HepG2 (cell line): ENCODE results near the gene ZNF627. TPM values are rescaled to one million over a fixed set of nuclear protein-coding genes. Genes with fewer than 3 reads are reported as not detected.
A peak's percentile ranks its signal among the peaks of the same experiment; 100 is the strongest.

Source experiments
- ATRX ChIP-seq: sonication (generic); formaldehyde crosslinking; IDR thresholded peaks from 2 replicates; pipeline ENCODE4 v1.4.0; 2020; ENCODE audit warnings: missing genetic modification reagents, borderline replicate concordance
- FOXO1 ChIP-seq: sonication (generic); formaldehyde crosslinking; IDR thresholded peaks from 2 replicates; pipeline ENCODE4 v1.4.0; 2020; ENCODE audit warnings: missing genetic modification reagents
- FUBP1 ChIP-seq: sonication (generic); formaldehyde crosslinking; IDR thresholded peaks from 2 replicates; pipeline ENCODE4 v1.5.1; 2020; ENCODE audit warnings: missing genetic modification reagents, mild to moderate bottlenecking, borderline replicate concordance
- KAT7 ChIP-seq: IDR thresholded peaks from 2 replicates; pipeline ENCODE4 v1.6.1; 2018; ENCODE audit warnings: borderline replicate concordance, missing compliant biosample characterization
- KMT2B ChIP-seq: IDR thresholded peaks from 2 replicates; pipeline ENCODE4 v1.6.1; 2016; ENCODE audit warnings: missing genetic modification reagents, missing compliant biosample characterization
- PAXIP1 ChIP-seq: sonication (generic); formaldehyde crosslinking; conservative IDR thresholded peaks from 2 replicates; pipeline ENCODE4 v1.4.0; 2020; ENCODE audit warnings: mild to moderate bottlenecking, missing genetic modification reagents, moderate library complexity
- POLR2AphosphoS2 ChIP-seq: IDR thresholded peaks from 2 replicates; pipeline ENCODE4 v1.6.1; 2011; ENCODE audit warnings: low read depth, low read length, improper control_type of control experiment
- RFXAP ChIP-seq: sonication (generic); formaldehyde crosslinking; IDR thresholded peaks from 2 replicates; pipeline ENCODE4 v1.4.0; 2020; ENCODE audit warnings: missing genetic modification reagents, borderline replicate concordance
- SPEN ChIP-seq: sonication (generic); formaldehyde crosslinking; IDR thresholded peaks from 2 replicates; pipeline ENCODE4 v1.5.1; 2020; ENCODE audit warnings: low read depth, mild to moderate bottlenecking, missing genetic modification reagents
- ZNF160 ChIP-seq: sonication (generic); formaldehyde crosslinking; IDR thresholded peaks from 2 replicates; pipeline ENCODE4 v1.8.0; 2022; ENCODE audit warnings: mild to moderate bottlenecking, inconsistent platforms, missing genetic modification reagents
- ZNF737 ChIP-seq: sonication (generic); formaldehyde crosslinking; IDR thresholded peaks from 2 replicates; pipeline ENCODE4 v1.5.0; 2020; ENCODE audit warnings: missing genetic modification reagents, mild to moderate bottlenecking, borderline replicate concordance
- ZNF83 ChIP-seq: sonication (generic); formaldehyde crosslinking; IDR thresholded peaks from 2 replicates; pipeline ENCODE4 v1.4.0; 2020; ENCODE audit warnings: missing genetic modification reagents, mild to moderate bottlenecking, borderline replicate concordance
- polyA plus RNA-seq, 8 experiments: library from polyadenylated mRNA; depleted of rRNA in 3 of 8; stranded (reverse) in 7 of 8; unstranded in 1 of 8; fragments of >200 nt; fragmentation: Illumina TruSeq in 4 of 8; extraction: Trizol in 4 of 8; gene quantifications; 2 replicates each; pipeline versions ENCODE4 v1.2.1 to v1.2.3, GENCODE V29; 2011 to 2016; ENCODE audit warnings: low read depth in 4 of 8, missing spikeins in 1 of 8, mixed read lengths in 1 of 8; ENCODE audit not compliant: insufficient read depth in 1 of 8
- total RNA-seq, 5 experiments: library from RNA; depleted of rRNA; stranded (reverse); fragments of >200 nt; fragmentation: Illumina TruSeq; extraction: Trizol; gene quantifications; 2 replicates each; pipeline ENCODE4 v1.2.3, GENCODE V29; 2016; ENCODE audit warnings: low read depth in 1 of 5
- TF ChIP-seq, protein P1 (sequence below): sonication (generic); formaldehyde crosslinking; IDR thresholded peaks from 2 replicates; pipeline ENCODE4 v1.4.0; 2020; ENCODE audit warnings: missing genetic modification reagents

The ZNF627 gene
- total and polyA plus RNA-seq, 2 of the 13 experiments (the other 11 are each of a cell fraction or from before 2014, with no cell fraction given) = 4.2 to 12.7 TPM

GRCh38 chr19:11639245-11639601 lies 41.9 kb downstream of the ZNF627 start (continued):
- TF ChIP-seq RFXAP (CRISPR knock-in tag) (peak; percentile 4; the same call in 1 of the 2 replicates), PAXIP1 (0 out of 2 replicates have a peak, but pooled peaks have one; percentile 5), ZNF83 (CRISPR knock-in tag) (no peak), FUBP1 (no peak), ATRX (CRISPR knock-in tag) (no peak), FOXO1 (CRISPR knock-in tag) (no peak), ZNF160 (CRISPR knock-in tag) (no peak), SPEN (CRISPR knock-in tag) (0 out of 2 replicates have a peak, but pooled peaks have one; percentile 6), ZNF737 (no peak), KMT2B (CRISPR knock-in tag) (0 out of 2 replicates have a peak, but pooled peaks have one; percentile 6), POLR2AphosphoS2 (no peak), KAT7 (no peak)
- TF ChIP-seq, protein P1, sequence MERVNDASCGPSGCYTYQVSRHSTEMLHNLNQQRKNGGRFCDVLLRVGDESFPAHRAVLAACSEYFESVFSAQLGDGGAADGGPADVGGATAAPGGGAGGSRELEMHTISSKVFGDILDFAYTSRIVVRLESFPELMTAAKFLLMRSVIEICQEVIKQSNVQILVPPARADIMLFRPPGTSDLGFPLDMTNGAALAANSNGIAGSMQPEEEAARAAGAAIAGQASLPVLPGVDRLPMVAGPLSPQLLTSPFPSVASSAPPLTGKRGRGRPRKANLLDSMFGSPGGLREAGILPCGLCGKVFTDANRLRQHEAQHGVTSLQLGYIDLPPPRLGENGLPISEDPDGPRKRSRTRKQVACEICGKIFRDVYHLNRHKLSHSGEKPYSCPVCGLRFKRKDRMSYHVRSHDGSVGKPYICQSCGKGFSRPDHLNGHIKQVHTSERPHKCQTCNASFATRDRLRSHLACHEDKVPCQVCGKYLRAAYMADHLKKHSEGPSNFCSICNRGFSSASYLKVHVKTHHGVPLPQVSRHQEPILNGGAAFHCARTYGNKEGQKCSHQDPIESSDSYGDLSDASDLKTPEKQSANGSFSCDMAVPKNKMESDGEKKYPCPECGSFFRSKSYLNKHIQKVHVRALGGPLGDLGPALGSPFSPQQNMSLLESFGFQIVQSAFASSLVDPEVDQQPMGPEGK = peak; percentile 85
